GM18861 (cell line): Measurements from ENCODE around the gene TP53.

Experiments used
- ATAC-seq: cut with Tn5 transposase; IDR thresholded peaks from one replicate; pipeline ENCODE4 v1.9.1; 2021; ENCODE audit not compliant: unreplicated experiment

The TP53 gene

DNA sequence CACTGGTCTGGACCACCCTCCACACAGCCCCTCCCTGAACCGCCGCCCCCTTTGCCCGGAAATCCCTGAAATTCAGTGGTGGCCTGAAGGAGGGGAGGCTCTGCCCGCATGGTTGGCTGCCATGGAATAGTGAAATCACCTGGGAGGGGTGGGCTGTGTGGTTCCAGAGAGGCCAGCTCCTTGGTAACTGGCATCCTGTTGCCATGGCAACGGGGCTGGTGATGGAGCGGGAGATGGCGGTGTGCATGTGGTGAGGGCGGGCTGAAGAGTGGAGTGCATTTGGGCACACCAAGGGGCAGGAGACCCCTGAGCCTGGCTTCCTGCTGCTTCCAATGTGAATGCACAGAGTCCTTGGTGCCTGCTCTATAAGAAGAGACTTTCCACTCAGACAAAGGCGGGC is 20.2 kb upstream of the TP53 start:
- no peak for ATAC-seq

DNA sequence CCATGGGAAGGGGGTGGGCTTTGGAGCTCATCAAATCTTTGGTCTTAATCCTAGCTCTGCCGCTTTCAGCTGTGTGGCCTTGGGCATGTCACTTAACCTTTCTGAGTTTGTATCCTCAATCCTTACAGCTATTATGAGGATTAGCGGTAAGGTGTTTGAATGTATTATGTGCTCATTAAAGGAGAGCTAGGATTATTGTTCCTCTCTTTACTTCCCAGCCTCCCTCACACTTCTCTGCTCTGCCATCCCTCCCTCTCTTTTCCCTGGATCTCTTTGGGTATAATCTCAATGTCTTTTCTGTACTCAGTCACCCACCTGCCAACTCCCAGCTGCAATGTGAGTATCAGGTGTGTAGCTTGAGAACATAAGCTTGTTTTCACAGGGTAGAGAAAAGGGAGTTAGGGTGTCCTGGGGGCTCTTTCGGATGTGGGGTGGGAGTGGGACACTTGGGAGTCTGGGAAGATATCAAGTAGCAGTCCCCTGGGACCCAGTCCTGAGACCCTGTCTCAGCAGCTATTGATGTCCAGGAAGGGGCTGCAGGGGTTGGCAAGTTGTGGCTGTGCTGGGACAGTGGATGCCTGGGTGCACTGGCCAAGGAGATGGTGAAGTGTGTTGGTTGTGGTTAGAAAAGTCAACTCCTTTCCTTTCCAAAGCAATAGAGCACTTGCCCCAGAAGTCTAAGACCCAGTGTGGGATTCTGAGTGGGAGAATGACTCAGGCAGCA is 19.5 kb upstream of the TP53 start:
- ATAC-seq = no peak

DNA sequence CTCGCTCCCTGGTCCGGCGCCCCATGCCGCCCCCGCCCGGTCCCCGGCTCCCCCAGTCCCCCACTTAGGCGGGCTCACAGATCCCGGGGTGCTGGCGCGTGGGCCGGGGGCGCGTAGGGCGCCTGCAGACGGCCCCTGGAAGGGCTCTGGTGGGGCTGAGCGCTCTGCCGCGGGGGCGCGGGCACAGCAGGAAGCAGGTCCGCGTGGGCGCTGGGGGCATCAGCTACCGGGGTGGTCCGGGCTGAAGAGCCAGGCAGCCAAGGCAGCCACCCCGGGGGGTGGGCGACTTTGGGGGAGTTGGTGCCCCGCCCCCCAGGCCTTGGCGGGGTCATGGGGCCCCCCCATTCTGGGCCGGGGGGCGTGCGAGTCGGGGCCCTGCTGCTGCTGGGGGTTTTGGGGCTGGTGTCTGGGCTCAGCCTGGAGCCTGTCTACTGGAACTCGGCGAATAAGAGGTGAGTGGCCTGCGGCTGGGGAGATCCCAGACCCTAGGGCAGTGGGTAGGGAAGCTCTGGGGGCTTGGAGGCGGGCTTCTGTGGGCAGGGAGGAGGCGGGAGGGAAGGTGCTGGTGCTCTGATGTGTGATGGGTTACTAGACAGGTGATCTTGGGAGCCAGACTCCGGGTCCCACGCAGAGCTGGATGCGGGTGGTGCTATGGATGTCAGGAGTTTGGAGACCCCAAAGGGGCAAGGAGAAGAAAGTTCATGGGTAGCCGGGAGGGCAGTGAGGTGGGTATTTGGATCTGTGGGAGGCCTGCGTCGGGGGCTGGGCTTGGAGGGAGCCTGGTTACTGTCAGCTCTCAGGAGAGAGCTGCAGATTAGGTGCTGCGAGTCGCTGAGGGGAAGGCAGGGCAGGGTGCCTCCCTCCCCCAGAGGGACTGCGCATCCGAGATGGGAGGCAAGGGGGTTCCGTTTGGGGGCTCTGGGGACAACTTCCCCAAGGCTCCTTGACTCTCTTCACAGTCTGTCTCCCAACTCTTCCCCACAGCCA is 18.3 kb upstream of the TP53 start:
- ATAC-seq = no peak

DNA sequence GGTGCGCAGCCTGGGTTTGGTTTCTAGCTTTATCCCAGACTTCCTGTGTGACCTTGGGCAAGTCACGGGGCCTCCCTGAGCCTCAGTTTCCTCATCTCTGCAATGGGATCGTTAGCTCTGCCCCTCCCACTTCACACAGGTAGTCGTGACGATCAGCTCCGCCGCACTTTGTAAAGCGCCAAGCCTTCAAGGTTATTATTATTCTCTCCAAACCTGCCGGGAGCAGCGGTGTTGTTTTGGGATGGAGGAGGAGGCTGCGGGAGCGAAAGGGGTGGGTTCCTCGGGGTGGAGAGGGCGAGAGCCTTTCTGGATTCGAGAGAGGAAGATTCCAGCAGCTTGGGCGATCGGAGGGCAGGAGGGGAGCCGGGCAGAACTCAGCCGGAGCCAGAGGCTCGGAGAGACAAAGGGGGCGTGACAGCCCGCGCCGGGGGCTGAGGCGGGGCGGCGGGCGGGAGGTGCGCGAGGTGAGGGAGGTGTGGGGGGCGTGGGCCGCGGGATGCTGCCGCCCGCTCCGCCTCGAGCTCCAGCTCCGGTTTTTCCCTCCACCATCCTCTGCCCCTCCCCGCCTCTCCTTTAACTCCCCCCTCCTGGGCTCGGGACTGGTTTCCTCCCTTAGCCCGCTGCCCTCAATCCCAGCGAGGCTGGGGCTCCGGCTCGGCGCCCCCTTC is 17.4 kb upstream of the TP53 start, which contains the start of gene EFNB3:
Gene EFNB3, plus strand, starts transcription at position 602 of the 668 bp plus-strand sequence. CDS start 397 bp downstream, outside the sequence.
- no peak for ATAC-seq

DNA sequence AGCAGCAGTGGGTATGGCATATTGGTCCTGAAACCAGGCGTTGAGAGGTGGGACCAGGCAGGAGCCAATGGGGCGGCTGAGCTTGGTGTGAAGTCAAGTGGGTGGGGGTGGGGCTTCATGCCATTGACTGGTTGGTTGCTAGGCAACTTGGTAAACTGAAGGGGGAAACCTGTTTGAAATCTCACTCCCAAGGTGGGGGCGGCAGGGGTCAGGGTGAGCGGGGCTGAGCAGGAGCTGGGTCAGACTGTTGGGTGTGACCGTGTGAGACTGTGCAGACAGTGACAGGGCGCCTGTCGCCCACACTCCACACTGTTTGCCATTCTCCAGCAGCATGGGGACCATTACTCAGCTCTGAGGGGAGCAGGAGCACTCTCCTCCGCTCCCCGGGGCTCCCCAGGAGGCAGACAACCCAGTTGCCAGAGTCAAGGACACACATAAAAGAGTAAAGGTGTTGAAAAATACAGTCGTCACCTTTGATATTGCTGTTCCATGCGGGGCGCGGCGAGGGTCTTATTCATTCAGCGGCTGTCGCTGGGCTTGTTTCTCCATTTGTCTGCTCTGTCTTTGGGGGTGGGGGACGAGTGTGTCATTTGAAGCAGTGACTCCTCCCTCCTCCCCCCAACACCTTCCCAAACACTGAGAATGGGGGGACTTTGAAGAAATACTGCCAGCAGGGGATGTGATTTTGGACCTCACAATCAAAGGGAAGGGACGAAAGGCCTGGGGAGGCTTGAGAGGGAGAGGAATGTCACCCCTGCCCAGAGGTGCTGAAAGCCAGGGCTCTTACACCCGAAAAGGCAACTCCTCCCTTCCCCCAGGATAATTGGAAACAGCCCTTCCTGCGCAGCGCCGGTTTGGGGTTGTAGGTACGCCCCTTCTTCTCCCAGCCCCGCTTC is 16.5 kb upstream of the TP53 start:
- ATAC-seq = no peak

DNA sequence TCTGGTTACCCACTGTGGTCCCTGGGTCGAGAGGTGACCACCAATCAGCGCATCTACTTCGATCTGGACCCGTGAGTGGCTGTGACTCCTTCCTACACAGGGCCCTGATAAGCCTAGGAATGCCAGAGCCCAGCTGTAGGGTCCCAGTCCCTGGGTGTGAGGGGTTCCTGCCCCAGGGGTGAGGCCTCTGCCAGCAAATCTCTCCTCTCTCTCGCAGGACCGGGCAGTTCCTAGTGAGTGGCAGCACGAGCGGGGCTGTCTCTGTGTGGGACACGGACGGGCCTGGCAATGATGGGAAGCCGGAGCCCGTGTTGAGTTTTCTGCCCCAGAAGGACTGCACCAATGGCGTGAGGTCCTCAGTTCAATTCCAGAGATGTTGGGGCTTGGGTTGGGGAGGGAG is 15.5 kb upstream of the TP53 start:
- no peak for ATAC-seq

DNA sequence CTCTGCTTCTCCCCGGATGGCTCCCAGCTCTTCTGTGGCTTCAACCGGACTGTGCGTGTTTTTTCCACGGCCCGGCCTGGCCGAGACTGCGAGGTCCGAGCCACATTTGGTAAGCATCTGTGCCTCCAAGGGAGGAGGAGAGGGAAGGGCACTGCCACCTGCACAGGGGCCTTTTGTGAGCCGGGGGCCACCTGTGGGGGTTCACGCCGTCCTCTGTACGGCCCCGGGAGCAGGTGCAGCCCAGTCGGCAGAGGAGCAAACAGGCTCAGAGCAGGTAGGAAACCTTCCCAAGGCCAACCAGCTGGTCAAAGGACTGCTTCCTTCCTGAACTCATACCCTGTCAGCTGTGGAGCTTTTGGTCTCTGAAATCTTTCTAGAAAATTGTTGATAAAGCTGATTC is 14.4 kb upstream of the TP53 start:
- ATAC-seq = no peak

DNA sequence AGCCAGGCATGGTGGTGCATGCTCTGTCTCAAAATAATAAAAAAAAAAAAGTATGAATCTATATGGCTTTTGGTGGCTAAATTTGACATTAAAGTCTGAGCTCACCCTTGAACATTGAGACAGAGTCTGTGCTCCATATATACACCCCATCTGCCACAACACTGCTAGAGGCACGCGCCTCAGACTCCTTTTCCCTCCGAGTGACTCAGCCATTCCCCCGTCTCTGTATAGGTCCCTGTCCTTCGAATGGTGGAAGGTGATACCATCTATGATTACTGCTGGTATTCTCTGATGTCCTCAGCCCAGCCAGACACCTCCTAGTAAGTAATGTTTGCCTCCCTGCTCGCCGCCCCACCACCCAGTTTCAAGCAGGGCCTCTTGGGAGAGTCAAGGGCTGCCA is 13.2 kb upstream of the TP53 start:
- ATAC-seq = no peak

DNA sequence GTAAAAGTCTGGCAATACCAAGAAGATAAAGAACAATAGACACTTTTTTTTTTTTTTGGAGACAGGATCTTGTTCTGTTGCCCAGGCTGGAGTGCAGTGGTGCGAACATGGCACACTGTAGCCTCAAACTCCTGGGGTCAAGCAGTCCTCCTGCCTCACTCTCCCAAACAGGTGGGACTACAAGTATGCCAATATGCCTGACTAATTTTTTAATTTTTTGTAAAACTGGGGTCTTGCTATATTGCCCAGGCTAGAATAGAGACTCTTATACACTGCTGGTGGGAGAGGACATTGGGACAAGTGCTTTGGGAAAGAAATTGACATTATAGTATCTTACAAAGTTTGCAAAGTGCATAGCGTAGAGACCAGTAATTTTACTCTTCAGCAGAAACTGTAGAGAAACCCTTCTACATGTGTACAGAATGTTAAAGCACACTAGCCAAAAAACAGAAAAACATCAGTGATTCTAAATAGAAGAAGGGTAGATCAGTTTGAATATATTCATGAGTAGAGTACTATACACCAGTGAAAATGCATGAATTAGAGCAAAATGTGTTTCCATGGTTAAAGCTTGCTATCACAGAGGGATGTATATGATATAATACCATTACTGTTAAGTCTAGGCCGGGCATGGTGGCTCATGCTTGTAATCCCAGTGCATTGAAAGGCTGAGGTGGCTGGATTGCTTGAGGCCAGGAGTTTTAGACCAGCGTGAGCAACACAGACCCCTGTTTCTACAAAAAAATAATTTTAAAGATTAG is 10.7 kb upstream of the TP53 start:
- ATAC-seq = no peak

DNA sequence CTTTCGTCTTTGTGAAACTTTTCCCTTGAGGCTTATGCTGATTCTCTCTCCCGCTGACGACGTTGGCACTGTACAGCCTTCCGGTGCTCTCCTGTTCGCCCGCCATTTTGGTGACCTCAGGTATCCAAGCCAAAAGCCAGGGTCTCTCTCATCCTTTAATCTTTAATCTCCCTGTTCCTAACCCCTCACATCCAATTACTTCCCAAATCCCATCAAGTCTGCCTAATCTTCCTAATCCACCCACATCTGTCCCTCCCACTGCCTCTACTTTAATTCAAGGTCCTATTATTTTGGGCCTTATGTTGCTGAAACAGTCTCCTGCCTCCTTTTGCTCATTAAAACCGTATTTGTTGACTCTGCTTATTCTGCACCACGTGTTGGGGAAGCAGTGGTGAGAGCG is 8.3 kb upstream of the TP53 start:
- ATAC-seq = no peak

DNA sequence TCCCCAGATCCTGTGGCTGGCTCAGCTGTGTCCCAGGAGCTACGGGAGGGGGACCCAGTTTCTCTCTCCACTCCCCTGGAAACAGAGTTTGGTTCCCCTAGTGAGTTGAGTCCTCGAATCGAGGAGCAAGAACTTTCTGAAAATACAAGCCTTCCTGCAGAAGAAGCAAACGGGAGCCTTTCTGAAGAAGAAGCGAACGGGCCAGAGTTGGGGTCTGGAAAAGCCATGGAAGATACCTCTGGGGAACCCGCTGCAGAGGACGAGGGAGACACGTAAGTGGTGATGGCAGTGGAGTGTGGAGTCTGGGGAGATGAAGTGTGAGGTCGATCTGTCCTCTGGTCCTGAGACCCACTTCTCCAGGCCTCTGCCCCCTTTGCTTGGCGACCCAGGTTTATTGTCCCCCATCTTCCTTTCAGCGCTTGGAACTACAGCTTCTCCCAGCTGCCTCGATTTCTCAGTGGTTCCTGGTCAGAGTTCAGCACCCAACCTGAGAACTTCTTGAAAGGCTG is 1.6 kb upstream of the TP53 start:
- no peak for ATAC-seq

DNA sequence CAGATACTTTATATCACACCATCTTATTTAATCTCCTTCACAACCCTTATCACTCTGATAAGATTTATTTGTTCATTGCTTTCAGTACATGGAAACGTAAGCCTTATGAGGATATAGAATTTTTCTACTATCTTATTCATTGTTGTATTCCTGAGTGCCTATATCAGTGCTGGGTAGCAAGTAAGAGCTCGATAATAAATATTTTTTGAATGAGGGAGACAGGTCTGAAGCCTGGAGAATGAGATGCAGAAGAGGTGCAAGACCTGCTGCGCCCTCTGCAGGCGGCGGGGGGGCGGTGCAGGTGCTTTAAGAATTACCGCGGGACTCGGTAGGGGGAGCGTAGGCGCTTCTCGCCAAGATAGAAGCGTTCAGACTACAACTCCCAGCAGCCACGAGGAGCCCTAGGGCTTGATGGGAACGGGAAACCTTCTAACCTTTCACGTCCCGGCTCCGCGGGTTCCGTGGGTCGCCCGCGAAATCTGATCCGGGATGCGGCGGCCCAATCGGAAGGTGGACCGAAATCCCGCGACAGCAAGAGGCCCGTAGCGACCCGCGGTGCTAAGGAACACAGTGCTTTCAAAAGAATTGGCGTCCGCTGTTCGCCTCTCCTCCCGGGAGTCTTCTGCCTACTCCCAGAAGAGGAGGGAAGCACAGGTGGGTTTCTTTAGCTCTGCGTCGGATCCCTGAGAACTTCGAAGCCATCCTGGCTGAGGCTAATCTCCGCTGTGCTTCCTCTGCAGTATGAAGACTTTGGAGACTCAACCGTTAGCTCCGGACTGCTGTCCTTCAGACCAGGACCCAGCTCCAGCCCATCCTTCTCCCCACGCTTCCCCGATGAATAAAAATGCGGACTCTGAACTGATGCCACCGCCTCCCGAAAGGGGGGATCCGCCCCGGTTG is 868 bp upstream of the TP53 start, which contains the start of gene WRAP53:
Gene WRAP53, plus strand, starts transcription at position 570 of the 900 bp plus-strand sequence. Its CDS starts 172 bp downstream, at position 742.
- ATAC-seq = peak; percentile 55

DNA sequence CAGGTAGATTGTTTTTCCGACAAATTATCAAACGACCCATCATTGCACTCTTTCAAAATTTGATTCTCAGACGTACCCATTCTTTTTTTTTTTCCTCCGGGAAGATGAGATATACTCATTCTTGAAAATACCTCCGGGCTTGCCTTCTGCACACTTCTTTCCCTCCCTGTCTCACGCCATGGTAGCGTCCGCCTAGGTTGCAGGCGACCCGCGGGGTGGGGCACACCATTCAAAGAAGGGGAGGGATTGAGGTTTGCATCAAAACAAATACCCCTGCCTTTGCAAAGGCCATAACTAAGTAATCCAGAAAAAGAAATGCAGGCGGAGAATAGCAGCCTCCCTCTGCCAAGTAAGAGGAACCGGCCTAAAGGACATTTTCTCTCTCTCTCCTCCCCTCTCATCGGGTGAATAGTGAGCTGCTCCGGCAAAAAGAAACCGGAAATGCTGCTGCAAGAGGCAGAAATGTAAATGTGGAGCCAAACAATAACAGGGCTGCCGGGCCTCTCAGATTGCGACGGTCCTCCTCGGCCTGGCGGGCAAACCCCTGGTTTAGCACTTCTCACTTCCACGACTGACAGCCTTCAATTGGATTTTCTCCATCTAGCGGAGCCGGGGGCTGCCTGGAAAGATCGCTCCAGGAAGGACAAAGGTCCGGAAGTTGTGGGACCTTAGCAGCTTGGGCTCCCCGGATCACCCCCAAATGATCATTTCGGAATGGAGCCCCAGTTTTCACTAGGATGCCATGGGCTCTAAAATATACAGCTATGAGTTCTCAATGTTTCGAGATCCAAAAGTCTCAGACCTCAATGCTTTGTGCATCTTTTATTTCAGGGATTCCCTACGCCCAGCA is 843 bp downstream of the TP53 start:
- peak; percentile 31 for ATAC-seq

DNA sequence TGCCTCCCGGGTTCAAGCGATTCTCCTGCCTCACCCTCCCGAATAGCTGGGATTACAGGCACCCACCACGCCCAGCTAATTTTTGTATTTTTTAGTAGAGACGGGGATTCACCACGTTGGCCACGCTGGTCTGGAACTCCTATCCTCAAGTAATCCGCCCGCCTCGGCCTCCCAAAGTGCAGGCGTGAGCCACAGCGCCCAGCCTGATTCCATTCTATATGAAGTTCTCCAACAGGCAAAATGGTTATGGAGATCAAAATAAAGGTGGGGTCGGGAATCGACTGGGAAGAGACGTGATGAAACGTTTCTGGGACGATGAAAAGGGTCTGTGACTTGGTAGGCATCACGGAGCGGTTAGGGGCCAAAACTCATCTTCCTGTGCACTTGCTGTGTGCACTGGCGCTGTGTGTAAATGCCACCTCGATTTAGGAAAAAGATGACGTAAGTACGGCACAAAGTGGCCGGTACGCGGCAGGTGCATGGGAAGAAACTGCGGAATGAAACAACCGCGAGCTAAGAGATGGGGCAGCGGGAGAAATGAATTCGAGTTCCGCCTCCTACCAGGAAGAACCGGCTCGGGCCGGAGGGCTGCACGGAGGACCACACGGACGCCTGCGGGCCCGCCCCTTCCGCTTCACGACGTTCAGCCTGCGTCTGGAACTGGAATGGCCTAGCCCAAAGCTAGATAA is 1.6 kb downstream of the TP53 start:
- ATAC-seq = peak; percentile 42

DNA sequence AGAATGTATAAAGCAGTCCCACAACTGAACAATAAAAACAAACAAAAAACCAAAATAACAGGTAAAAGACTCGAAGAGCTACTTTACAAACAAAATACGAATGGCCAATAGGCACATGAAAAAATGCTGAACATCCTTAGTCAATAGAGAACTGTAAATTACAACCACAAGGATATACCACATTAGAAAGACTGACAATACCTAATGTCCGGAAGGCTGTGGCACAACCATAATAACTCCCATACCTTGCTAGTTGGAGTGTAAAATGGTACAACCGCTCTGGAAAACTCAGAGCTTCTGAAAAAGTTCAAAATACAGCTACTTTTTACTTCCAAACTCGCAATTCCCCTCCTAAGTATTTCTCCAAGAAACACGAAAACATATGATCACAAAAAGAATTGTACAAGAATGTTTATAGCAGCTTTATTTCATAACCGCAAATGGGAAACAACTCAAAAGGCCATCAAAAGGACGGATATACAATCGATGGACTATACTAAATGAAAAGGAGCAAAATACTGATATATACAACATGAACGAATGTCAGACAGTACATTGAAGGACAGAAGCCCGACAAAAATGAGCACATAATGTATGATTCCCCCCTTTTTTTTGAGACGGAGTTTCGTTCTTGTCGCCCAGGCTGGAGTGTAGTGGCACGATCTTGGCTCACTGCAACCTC is 2.3 kb downstream of the TP53 start:
- ATAC-seq = no peak

DNA sequence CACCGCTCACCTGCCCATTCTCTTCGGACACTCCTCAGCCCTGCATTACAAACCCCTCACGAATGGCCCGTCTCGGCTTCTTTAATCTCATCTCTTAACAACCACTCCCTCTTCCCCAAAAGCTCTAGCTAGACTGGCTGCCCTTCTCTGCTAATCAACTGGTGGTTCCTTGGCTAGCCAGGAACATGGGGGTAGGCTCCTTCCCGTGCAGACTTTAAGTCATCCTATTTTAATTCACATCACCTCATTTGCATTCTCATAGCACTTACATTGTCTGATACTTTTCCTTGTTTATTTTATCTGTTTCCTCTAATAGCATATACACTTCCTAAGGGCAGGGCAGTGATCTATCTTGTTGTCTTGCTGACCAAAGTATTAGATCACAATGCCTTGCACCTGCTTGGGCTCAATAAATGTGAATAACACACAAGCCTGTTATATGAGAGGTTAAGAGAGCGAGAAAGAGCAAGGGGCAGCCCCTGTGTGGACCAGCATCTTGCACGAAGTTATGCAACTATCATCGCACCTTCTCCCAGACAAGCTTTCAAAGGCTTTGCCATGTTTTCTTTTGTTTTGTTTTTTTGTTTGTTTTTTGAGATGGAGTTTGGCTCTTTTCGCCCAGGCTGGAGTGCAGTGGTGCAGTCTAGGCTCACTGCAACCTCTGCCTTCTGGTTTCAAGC is 9.8 kb downstream of the TP53 start:
- no peak for ATAC-seq
